Naive thymus-derived CD4-positive, alpha-beta T cell (primary cell): ENCODE results near the gene PARD6B. TPM values are rescaled to one million over a fixed set of nuclear protein-coding genes. Genes with fewer than 3 reads are reported as not detected.

Experiments
- ATAC-seq: fragments of 150-1000 bp; cut with Tn5 transposase; 2 replicates; pipeline ENCODE4 v1.10.0; 2021; ENCODE audit warnings: mild to moderate bottlenecking, moderate library complexity
- CTCF ChIA-PET: fragments of 350-600 bp; sonication (Branson Sonifier 250); formaldehyde crosslinking; loops from one replicate; lab custom pipeline; 2021; ENCODE audit warnings: antibody characterized with exemption; lab: Charles Lee
- POLR2A ChIA-PET: fragments of 350-600 bp; sonication (Branson Sonifier 250); formaldehyde crosslinking; loops from one replicate; lab custom pipeline; 2021; ENCODE audit warnings: antibody characterized with exemption, inconsistent platforms; lab: Charles Lee
- DNase-seq, 9 donors: peaks; one replicate each; pipeline versions ENCODE4 v3.0.0 to v3.0.0-alpha.2; 2020 to 2022; ENCODE audit warnings: mixed read lengths in 1 of 9
- H3K27ac ChIP-seq: one replicate; pipeline ENCODE4 v1.7.0; 2013; ENCODE audit warnings: mild to moderate bottlenecking, low read depth, low read length, moderate library complexity
- H3K27me3 ChIP-seq, 2 donors: one replicate each; pipeline ENCODE4 v1.7.0; 2013; ENCODE audit warnings: low read length in 2 of 2, mild to moderate bottlenecking in 2 of 2, moderate library complexity in 2 of 2; ENCODE audit not compliant: control insufficient read depth in 2 of 2, insufficient read depth in 2 of 2
- H3K36me3 ChIP-seq, 3 experiments: 1 replicate in 2 of 3; 2 replicates in 1 of 3; pipeline ENCODE4 v1.7.0; 2013; ENCODE audit warnings: low read length in 3 of 3, mild to moderate bottlenecking in 3 of 3, moderate library complexity in 1 of 3; ENCODE audit not compliant: insufficient read depth in 3 of 3, control insufficient read depth in 2 of 3
- H3K4me1 ChIP-seq, 2 donors: one replicate each; pipeline ENCODE4 v1.7.0; 2013; ENCODE audit warnings: low read length in 2 of 2, mild to moderate bottlenecking in 2 of 2, moderate library complexity in 1 of 2; ENCODE audit not compliant: control insufficient read depth in 2 of 2, insufficient read depth in 2 of 2
- H3K4me3 ChIP-seq: 2 replicates; pipeline ENCODE4 v1.7.0; 2013; ENCODE audit warnings: mild to moderate bottlenecking, low read length
- H3K9me3 ChIP-seq, 3 experiments: 1 replicate in 2 of 3; 2 replicates in 1 of 3; pipeline ENCODE4 v1.7.0; 2013; ENCODE audit warnings: low read length in 3 of 3; ENCODE audit not compliant: control insufficient read depth in 2 of 3
- H3K27ac Mint-ChIP-seq, 9 donors: one replicate each; pipeline ENCODE4 v1.8.0; 2020 to 2022; ENCODE audit warnings: mixed read lengths in 9 of 9, mild to moderate bottlenecking in 8 of 9, moderate library complexity in 5 of 9, inconsistent platforms in 2 of 9
- H3K27me3 Mint-ChIP-seq, 5 donors: one replicate each; pipeline ENCODE4 v1.8.0; 2021 to 2022; ENCODE audit warnings: mixed read lengths in 5 of 5, mild to moderate bottlenecking in 1 of 5
- H3K36me3 Mint-ChIP-seq, 5 donors: one replicate each; pipeline ENCODE4 v1.8.0; 2020 to 2022; ENCODE audit warnings: mixed read lengths in 5 of 5, mild to moderate bottlenecking in 3 of 5, inconsistent platforms in 1 of 5
- H3K4me1 Mint-ChIP-seq, 7 donors: one replicate each; pipeline ENCODE4 v1.8.0; 2020 to 2022; ENCODE audit warnings: mixed read lengths in 7 of 7, mild to moderate bottlenecking in 3 of 7, inconsistent platforms in 1 of 7
- H3K4me3 Mint-ChIP-seq, 10 donors: one replicate each; pipeline ENCODE4 v1.8.0; 2020 to 2022; ENCODE audit warnings: mild to moderate bottlenecking in 10 of 10, mixed read lengths in 10 of 10, moderate library complexity in 6 of 10, inconsistent platforms in 2 of 10
- H3K9me3 Mint-ChIP-seq, 11 donors: one replicate each; pipeline ENCODE4 v1.8.0; 2020 to 2022; ENCODE audit warnings: mixed read lengths in 11 of 11, mild to moderate bottlenecking in 4 of 11, inconsistent platforms in 1 of 11, moderate library complexity in 1 of 11
- intact Hi-C, 2 donors: fragments of 100-400 bp; cut with micrococcal nuclease; formaldehyde crosslinking; loops; one replicate each; pipeline ENCODE4 v1.15.1; 2023
- polyA plus RNA-seq, 2 donors: library from polyadenylated mRNA; unstranded; fragments of 300-500 nt; fragmentation: Illumina TruSeq; gene quantifications; one replicate each; pipeline ENCODE4 v1.2.3, GENCODE V29; 2021
- total RNA-seq, 6 experiments: library from RNA in 5 of 6; stranded (reverse) in 5 of 6; gene quantifications; 1 replicate in 5 of 6; 2 replicates in 1 of 6; pipeline ENCODE4 v1.2.3 and lab custom pipeline; 2021 to 2026

The PARD6B gene
- total and polyA plus RNA-seq, 7 experiments from 2014 or later = 0.60 to 10.8 (median 5.5) TPM

- DNase-seq = no peak
- peaks cover 0 to 5% of the 10 kb centered on the region in 2 donors for H3K4me1 ChIP-seq
- H3K36me3 Mint-ChIP-seq = peaks cover 0 to 4% (median 0%) of the 10 kb centered on the region in 5 donors
- H3K27ac Mint-ChIP-seq = no peak overlapping the region
- intact Hi-C loops = no loop called here
- no peak overlapping the region for H3K4me3 ChIP-seq
- peaks cover 0 to 3% of the 10 kb centered on the region in 2 donors for H3K27me3 ChIP-seq
- H3K9me3 Mint-ChIP-seq = peaks cover 0 to 2% (median 0%) of the 10 kb centered on the region in 11 donors
- no peak overlapping the region for H3K27ac ChIP-seq
- H3K4me1 Mint-ChIP-seq = peaks cover 8 to 23% (median 15%) of the 10 kb centered on the region in 7 donors
- no peak overlapping the region for H3K4me3 Mint-ChIP-seq
- POLR2A ChIA-PET = no interaction called here
- CTCF ChIA-PET = no interaction called here
- H3K9me3 ChIP-seq = no peaks in the 10 kb centered on the region
- H3K36me3 ChIP-seq = no peaks in the 10 kb centered on the region
- ATAC-seq = no peak
- H3K27me3 Mint-ChIP-seq = peaks cover 35 to 48% (median 39%) of the 10 kb centered on the region in 5 donors
Observed at GRCh38 chr20:50688256-50688975, 43.0 kb upstream of the PARD6B start.

- H3K36me3 Mint-ChIP-seq = no peaks in the 10 kb centered on the region
- Histone ChIP-seq H3K4me1 (peaks cover 0 to 5% of the 10 kb centered on the region in 2 donors), H3K27me3 (peaks cover 0 to 3% of the 10 kb centered on the region in 2 donors), H3K27ac (no peak overlapping the region), H3K9me3 (no peaks in the 10 kb centered on the region), H3K36me3 (no peaks in the 10 kb centered on the region), H3K4me3 (no peak overlapping the region)
- DNase-seq (no peak), ATAC-seq (no peak)
- peaks cover 8 to 23% (median 15%) of the 10 kb centered on the region in 7 donors for H3K4me1 Mint-ChIP-seq
- POLR2A ChIA-PET = no interaction called here
- H3K27me3 Mint-ChIP-seq = peaks cover 36 to 56% (median 47%) of the 10 kb centered on the region in 5 donors
- H3K27ac Mint-ChIP-seq = peak overlapping the region in 1 of 9 donors; percentile 42
- CTCF ChIA-PET = no interaction called here
- peak overlapping the region in 3 of 10 donors; percentile 33 to 70 (median 56) for H3K4me3 Mint-ChIP-seq
- intact Hi-C loops = no loop called here
- peaks cover 0 to 2% (median 0%) of the 10 kb centered on the region in 11 donors for H3K9me3 Mint-ChIP-seq
Observed at GRCh38 chr20:50689864-50690649, 41.3 kb upstream of the PARD6B start.

- H3K9me3 Mint-ChIP-seq = peaks cover 0 to 2% (median 0%) of the 10 kb centered on the region in 11 donors
- Histone ChIP-seq H3K27ac (peak within 1 kb of the TSS; percentile 7), H3K4me3 (no peak within 1 kb of the TSS), H3K4me1 (peaks cover 0 to 5% of the 10 kb centered on the region in 2 donors), H3K9me3 (no peaks in the 10 kb centered on the region), H3K27me3 (peaks cover 0 to 3% of the 10 kb centered on the region in 2 donors), H3K36me3 (no peaks in the 10 kb centered on the region)
- H3K27me3 Mint-ChIP-seq = peaks cover 36 to 56% (median 47%) of the 10 kb centered on the region in 5 donors
- ATAC-seq (no peak), DNase-seq (no peak)
- H3K4me1 Mint-ChIP-seq = peaks cover 8 to 23% (median 15%) of the 10 kb centered on the region in 7 donors
- no peak within 1 kb of the TSS for H3K27ac Mint-ChIP-seq
- peak within 1 kb of the TSS in 8 of 10 donors; percentile 17 to 71 (median 54) for H3K4me3 Mint-ChIP-seq
- no peaks in the 10 kb centered on the region for H3K36me3 Mint-ChIP-seq
- ChIA-PET POLR2A (no interaction called here), CTCF (no interaction called here)
- intact Hi-C loops = no loop called here
Observed at GRCh38 chr20:50690650-50691572, 40.5 kb upstream of the PARD6B start, which contains the start of gene RIPOR3. Gene RIPOR3, minus strand, starts transcription at chr20:50691542. Its CDS starts 414 bp downstream, at chr20:50691128.

GRCh38 chr20:50691573-50692551 lies 39.5 kb upstream of the PARD6B start:
- CTCF ChIA-PET = no interaction called here
- H3K9me3 ChIP-seq = no peaks in the 10 kb centered on the region
- peaks cover 0 to 3% of the 10 kb centered on the region in 2 donors for H3K27me3 ChIP-seq
- intact Hi-C loops = no loop called here
- Mint-ChIP-seq H3K4me3 (peak overlapping the region in 6 of 10 donors; percentile 13 to 70 (median 42)), H3K9me3 (peaks cover 0 to 2% (median 0%) of the 10 kb centered on the region in 11 donors), H3K27me3 (peaks cover 35 to 54% (median 47%) of the 10 kb centered on the region in 5 donors), H3K36me3 (no peaks in the 10 kb centered on the region), H3K27ac (no peak overlapping the region), H3K4me1 (peaks cover 8 to 23% (median 15%) of the 10 kb centered on the region in 7 donors)
- no peak overlapping the region for H3K4me3 ChIP-seq
- H3K36me3 ChIP-seq = no peaks in the 10 kb centered on the region
- ATAC-seq = no peak
- peaks cover 0 to 5% of the 10 kb centered on the region in 2 donors for H3K4me1 ChIP-seq
- no peak for DNase-seq
- POLR2A ChIA-PET = interaction anchor here (1.2 kb wide), 1 partner anchor 84 kb away, joined by 3 read pairs; no protein-coding TSS in a partner anchor
- no peak overlapping the region for H3K27ac ChIP-seq

- intact Hi-C loops = no loop called here
- H3K27me3 ChIP-seq = peaks cover 0 to 3% of the 10 kb centered on the region in 2 donors
- ChIA-PET CTCF (no interaction called here), POLR2A (interaction anchor here (1.2 kb wide), 1 partner anchor 83 kb away, joined by 3 read pairs; no protein-coding TSS in a partner anchor)
- ATAC-seq (no peak), DNase-seq (no peak)
- no peak overlapping the region for H3K27ac Mint-ChIP-seq
- H3K36me3 ChIP-seq = no peaks in the 10 kb centered on the region
- H3K4me1 ChIP-seq = peaks cover 0 to 5% of the 10 kb centered on the region in 2 donors
- H3K4me3 ChIP-seq = no peak overlapping the region
- H3K36me3 Mint-ChIP-seq = no peaks in the 10 kb centered on the region
- H3K9me3 ChIP-seq = no peaks in the 10 kb centered on the region
- H3K4me3 Mint-ChIP-seq = peak overlapping the region in 1 of 10 donors; percentile 70
- no peak overlapping the region for H3K27ac ChIP-seq
- H3K27me3 Mint-ChIP-seq = peaks cover 32 to 50% (median 47%) of the 10 kb centered on the region in 5 donors
- H3K4me1 Mint-ChIP-seq = peaks cover 8 to 23% (median 15%) of the 10 kb centered on the region in 7 donors
- peaks cover 0 to 2% (median 0%) of the 10 kb centered on the region in 11 donors for H3K9me3 Mint-ChIP-seq
Observed at GRCh38 chr20:50692552-50692933, 38.8 kb upstream of the PARD6B start.
